SK-N-SH treated with all-trans-retinoic acid at 6 μM for 48 hours (cell line): ENCODE data around the gene FAM20A.

Experiments
- ARNTL ChIP-seq: fragments of 450-650 bp; formaldehyde crosslinking; IDR thresholded peaks from 2 replicates; pipeline ENCODE4 v1.5.0; 2020; ENCODE audit warnings: low read depth, mild to moderate bottlenecking, moderate library complexity, borderline replicate concordance
- ESRRG ChIP-seq: fragments of 250-450 bp; sonication (Bioruptor Pico); IDR thresholded peaks from 2 replicates; pipeline ENCODE4 v1.6.1; 2021; ENCODE audit warnings: mild to moderate bottlenecking
- RARB ChIP-seq: fragments of 250-450 bp; sonication (Bioruptor Pico); IDR thresholded peaks from 2 replicates; pipeline ENCODE4 v1.8.0; 2021; ENCODE audit warnings: mild to moderate bottlenecking, moderate library complexity
- SNAI2 ChIP-seq: fragments of 250-450 bp; sonication (Bioruptor Pico); IDR thresholded peaks from 2 replicates; pipeline ENCODE4 v1.5.0; 2020; ENCODE audit warnings: mild to moderate bottlenecking, moderate library complexity
- ZC3H10 ChIP-seq: fragments of 250-450 bp; sonication (Bioruptor Pico); IDR thresholded peaks from 2 replicates; pipeline ENCODE4 v1.5.1; 2021; ENCODE audit warnings: mild to moderate bottlenecking, moderate library complexity
- ZFP3 ChIP-seq: fragments of 250-450 bp; sonication (Bioruptor Pico); IDR thresholded peaks from 2 replicates; pipeline ENCODE4 v1.5.0; 2020; ENCODE audit warnings: mild to moderate bottlenecking, moderate library complexity
- ZFP30 ChIP-seq: fragments of 450-650 bp; formaldehyde crosslinking; IDR thresholded peaks from 2 replicates; pipeline ENCODE4 v1.5.0; 2022; ENCODE audit warnings: mild to moderate bottlenecking, moderate library complexity
- ZNF70 ChIP-seq: fragments of 450-650 bp; formaldehyde crosslinking; IDR thresholded peaks from 2 replicates; pipeline ENCODE4 v1.5.0; 2020; ENCODE audit warnings: mild to moderate bottlenecking, moderate library complexity
- TF ChIP-seq, protein P1 (sequence below): fragments of 250-450 bp; sonication (Bioruptor Pico); IDR thresholded peaks from 2 replicates; pipeline ENCODE4 v1.8.0; 2020; ENCODE audit warnings: mild to moderate bottlenecking, moderate library complexity, borderline replicate concordance
- TF ChIP-seq, protein P2 (sequence below): fragments of 250-450 bp; sonication (Bioruptor Pico); IDR thresholded peaks from 2 replicates; pipeline ENCODE4 v1.5.1; 2020; ENCODE audit warnings: low read depth, mild to moderate bottlenecking, moderate library complexity
- TF ChIP-seq, protein P3 (sequence below): fragments of 250-450 bp; sonication (Bioruptor Pico); IDR thresholded peaks from 2 replicates; pipeline ENCODE4 v1.5.1; 2021; ENCODE audit warnings: mild to moderate bottlenecking, moderate library complexity

DNA sequence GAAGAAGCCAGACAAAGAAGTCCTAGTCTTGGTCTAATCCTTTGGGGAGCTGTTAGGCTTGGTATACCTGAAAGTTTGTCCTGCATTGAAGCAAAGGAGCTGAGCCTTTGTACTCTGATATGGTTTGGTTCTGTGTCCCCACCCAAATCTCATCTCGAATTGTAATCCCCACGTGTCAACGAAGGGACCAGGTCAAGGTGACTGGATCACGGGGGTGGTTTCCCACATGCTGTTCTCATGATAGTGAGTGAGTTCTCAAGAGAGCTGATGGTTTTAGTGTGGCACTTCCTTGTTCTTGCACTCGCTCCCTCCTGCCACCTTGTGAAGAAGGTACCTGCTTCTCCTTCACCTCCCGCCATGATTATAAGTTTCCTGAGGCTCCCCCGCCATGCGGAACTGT, 33.6 kb downstream of the FAM20A start:
- TF ChIP-seq ZFP3 (no peak), RARB (no peak), ARNTL (CRISPR knock-in tag) (no peak), ESRRG (CRISPR knock-in tag) (no peak), ZNF70 (CRISPR knock-in tag) (no peak), ZC3H10 (CRISPR knock-in tag) (no peak), ZFP30 (CRISPR knock-in tag) (no peak), SNAI2 (CRISPR knock-in tag) (no peak)
- TF ChIP-seq, protein P1, sequence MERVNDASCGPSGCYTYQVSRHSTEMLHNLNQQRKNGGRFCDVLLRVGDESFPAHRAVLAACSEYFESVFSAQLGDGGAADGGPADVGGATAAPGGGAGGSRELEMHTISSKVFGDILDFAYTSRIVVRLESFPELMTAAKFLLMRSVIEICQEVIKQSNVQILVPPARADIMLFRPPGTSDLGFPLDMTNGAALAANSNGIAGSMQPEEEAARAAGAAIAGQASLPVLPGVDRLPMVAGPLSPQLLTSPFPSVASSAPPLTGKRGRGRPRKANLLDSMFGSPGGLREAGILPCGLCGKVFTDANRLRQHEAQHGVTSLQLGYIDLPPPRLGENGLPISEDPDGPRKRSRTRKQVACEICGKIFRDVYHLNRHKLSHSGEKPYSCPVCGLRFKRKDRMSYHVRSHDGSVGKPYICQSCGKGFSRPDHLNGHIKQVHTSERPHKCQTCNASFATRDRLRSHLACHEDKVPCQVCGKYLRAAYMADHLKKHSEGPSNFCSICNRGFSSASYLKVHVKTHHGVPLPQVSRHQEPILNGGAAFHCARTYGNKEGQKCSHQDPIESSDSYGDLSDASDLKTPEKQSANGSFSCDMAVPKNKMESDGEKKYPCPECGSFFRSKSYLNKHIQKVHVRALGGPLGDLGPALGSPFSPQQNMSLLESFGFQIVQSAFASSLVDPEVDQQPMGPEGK (CRISPR knock-in tag): no peak
- TF ChIP-seq, protein P2, sequence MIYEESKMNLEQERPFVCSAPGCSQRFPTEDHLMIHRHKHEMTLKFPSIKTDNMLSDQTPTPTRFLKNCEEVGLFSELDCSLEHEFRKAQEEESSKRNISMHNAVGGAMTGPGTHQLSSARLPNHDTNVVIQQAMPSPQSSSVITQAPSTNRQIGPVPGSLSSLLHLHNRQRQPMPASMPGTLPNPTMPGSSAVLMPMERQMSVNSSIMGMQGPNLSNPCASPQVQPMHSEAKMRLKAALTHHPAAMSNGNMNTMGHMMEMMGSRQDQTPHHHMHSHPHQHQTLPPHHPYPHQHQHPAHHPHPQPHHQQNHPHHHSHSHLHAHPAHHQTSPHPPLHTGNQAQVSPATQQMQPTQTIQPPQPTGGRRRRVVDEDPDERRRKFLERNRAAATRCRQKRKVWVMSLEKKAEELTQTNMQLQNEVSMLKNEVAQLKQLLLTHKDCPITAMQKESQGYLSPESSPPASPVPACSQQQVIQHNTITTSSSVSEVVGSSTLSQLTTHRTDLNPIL (CRISPR knock-in tag): no peak
- TF ChIP-seq, protein P3, sequence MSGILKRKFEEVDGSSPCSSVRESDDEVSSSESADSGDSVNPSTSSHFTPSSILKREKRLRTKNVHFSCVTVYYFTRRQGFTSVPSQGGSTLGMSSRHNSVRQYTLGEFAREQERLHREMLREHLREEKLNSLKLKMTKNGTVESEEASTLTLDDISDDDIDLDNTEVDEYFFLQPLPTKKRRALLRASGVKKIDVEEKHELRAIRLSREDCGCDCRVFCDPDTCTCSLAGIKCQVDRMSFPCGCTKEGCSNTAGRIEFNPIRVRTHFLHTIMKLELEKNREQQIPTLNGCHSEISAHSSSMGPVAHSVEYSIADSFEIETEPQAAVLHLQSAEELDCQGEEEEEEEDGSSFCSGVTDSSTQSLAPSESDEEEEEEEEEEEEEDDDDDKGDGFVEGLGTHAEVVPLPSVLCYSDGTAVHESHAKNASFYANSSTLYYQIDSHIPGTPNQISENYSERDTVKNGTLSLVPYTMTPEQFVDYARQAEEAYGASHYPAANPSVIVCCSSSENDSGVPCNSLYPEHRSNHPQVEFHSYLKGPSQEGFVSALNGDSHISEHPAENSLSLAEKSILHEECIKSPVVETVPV (CRISPR knock-in tag): no peak
